Activated CD8-positive, alpha-beta T cell treated with anti-CD3 and anti-CD28 coated beads for 36 hours (primary cell): ENCODE data around the gene CLCNKA. TPM values are rescaled to one million over a fixed set of nuclear protein-coding genes. Genes with fewer than 3 reads are reported as not detected.

Experiments used
- ATAC-seq: fragments of 200-7000 bp; cut with Tn5 transposase; one replicate; pipeline ENCODE4 v1.10.0; 2021; ENCODE audit warnings: mild to moderate bottlenecking, moderate library complexity
- CTCF ChIA-PET: fragments of 350-600 bp; sonication (Branson Sonifier 250); formaldehyde crosslinking; loops from one replicate; lab custom pipeline; 2021; ENCODE audit warnings: antibody characterized with exemption; lab: Charles Lee
- POLR2A ChIA-PET: fragments of 350-600 bp; sonication (Branson Sonifier 250); formaldehyde crosslinking; loops from one replicate; lab custom pipeline; 2021; ENCODE audit warnings: antibody characterized with exemption; lab: Charles Lee
- DNase-seq: peaks from one replicate; pipeline ENCODE4 v3.0.0-alpha.2; 2020
- H3K27ac Mint-ChIP-seq: one replicate; pipeline ENCODE4 v1.8.0; 2021; ENCODE audit warnings: mild to moderate bottlenecking, mixed read lengths
- H3K27me3 Mint-ChIP-seq: one replicate; pipeline ENCODE4 v1.8.0; 2021; ENCODE audit warnings: mixed read lengths
- H3K36me3 Mint-ChIP-seq: one replicate; pipeline ENCODE4 v1.8.0; 2021; ENCODE audit warnings: low read depth, mixed read lengths
- H3K4me1 Mint-ChIP-seq: one replicate; pipeline ENCODE4 v1.8.0; 2021; ENCODE audit warnings: low read depth, mixed read lengths
- H3K4me3 Mint-ChIP-seq: one replicate; pipeline ENCODE4 v1.8.0; 2021; ENCODE audit warnings: mild to moderate bottlenecking, moderate library complexity, mixed read lengths
- H3K9me3 Mint-ChIP-seq: one replicate; pipeline ENCODE4 v1.8.0; 2021; ENCODE audit warnings: mixed read lengths
- CTCF ChIP-seq: fragments of 200-600 bp; IDR thresholded peaks from one replicate; pipeline ENCODE4 v1.8.0; 2022; ENCODE audit warnings: antibody characterized with exemption, mild to moderate bottlenecking
- intact Hi-C: fragments of 100-400 bp; cut with micrococcal nuclease; formaldehyde crosslinking; loops from one replicate; pipeline ENCODE4 v1.10.0; 2022
- total RNA-seq, 2 experiments: library from RNA; stranded (reverse); gene quantifications; one replicate each; pipeline ENCODE4 v1.2.3, GENCODE V29; 2021

The CLCNKA gene
- total RNA-seq, 2 experiments from 2014 or later: not detected

- H3K27me3 Mint-ChIP-seq: peaks cover 5% of the 10 kb centered on the region
- POLR2A ChIA-PET: no interaction called here
- CTCF ChIA-PET: interaction anchor here (0.6 to 2.4 kb wide), 28 partner anchors 9 to 218 kb away, joined by 3 to 29 read pairs (median 4); partner anchors contain the start of genes CLCNKA, HSPB7 and ZBTB17
- no peak for TF ChIP-seq CTCF
- peaks cover 16% of the 10 kb centered on the region for H3K4me1 Mint-ChIP-seq
- no peaks in the 10 kb centered on the region for H3K36me3 Mint-ChIP-seq
- no peaks in the 10 kb centered on the region for H3K9me3 Mint-ChIP-seq
- ATAC-seq (no peak), DNase-seq (no peak)
- H3K27ac Mint-ChIP-seq: no peak overlapping the region
- no peak overlapping the region for H3K4me3 Mint-ChIP-seq
- intact Hi-C loops: loop anchor here (5.0 kb wide), 1 partner anchor 48 kb away; no protein-coding TSS in a partner anchor
These were observed 12.2 kb upstream of the CLCNKA start for GRCh38 chr1:16009678-16010077.

- no peak for DNase-seq
- no peak overlapping the region for H3K27ac Mint-ChIP-seq
- no peak overlapping the region for H3K4me3 Mint-ChIP-seq
- peaks cover 18% of the 10 kb centered on the region for H3K4me1 Mint-ChIP-seq
- H3K9me3 Mint-ChIP-seq: no peaks in the 10 kb centered on the region
- no peaks in the 10 kb centered on the region for H3K36me3 Mint-ChIP-seq
- peaks cover 5% of the 10 kb centered on the region for H3K27me3 Mint-ChIP-seq
- POLR2A ChIA-PET: interaction anchor here (1.4 kb wide), 1 partner anchor 35 kb away, joined by 3 read pairs; no protein-coding TSS in a partner anchor
- CTCF ChIA-PET: interaction anchor here (0.9 to 2.4 kb wide), 10 partner anchors 7 to 219 kb away, joined by 3 to 29 read pairs (median 6); partner anchors contain the start of gene HSPB7
- ATAC-seq: no peak
- intact Hi-C loops: no loop called here
- no peak for TF ChIP-seq CTCF
These were observed 11.0 kb upstream of the CLCNKA start for GRCh38 chr1:16010837-16011236.

GRCh38 chr1:16011936-16012589 lies 9.8 kb upstream of the CLCNKA start:
- Mint-ChIP-seq H3K27ac (no peak overlapping the region), H3K27me3 (peaks cover 5% of the 10 kb centered on the region), H3K36me3 (no peaks in the 10 kb centered on the region), H3K9me3 (no peaks in the 10 kb centered on the region), H3K4me1 (peaks cover 13% of the 10 kb centered on the region), H3K4me3 (peak overlapping the region; percentile 40)
- ATAC-seq (no peak), DNase-seq (no peak)
- ChIA-PET POLR2A (interaction anchor here (1.4 kb wide), 1 partner anchor 33 kb away, joined by 3 read pairs; no protein-coding TSS in a partner anchor), CTCF (interaction anchor here (1.0 kb wide), 1 partner anchor 220 kb away, joined by 4 read pairs; no protein-coding TSS in a partner anchor)
- TF ChIP-seq CTCF: no peak
- intact Hi-C loops: no loop called here

- H3K4me1 Mint-ChIP-seq: peaks cover 12% of the 10 kb centered on the region
- CTCF ChIA-PET: interaction anchor here (1.0 kb wide), 1 partner anchor 221 kb away, joined by 4 read pairs; no protein-coding TSS in a partner anchor
- H3K9me3 Mint-ChIP-seq: no peaks in the 10 kb centered on the region
- peak; percentile 51 for ATAC-seq
- peak; percentile 68 for DNase-seq
- H3K27ac Mint-ChIP-seq: no peak overlapping the region
- peak overlapping the region; percentile 40 for H3K4me3 Mint-ChIP-seq
- no peak for TF ChIP-seq CTCF
- POLR2A ChIA-PET: no interaction called here
- peaks cover 5% of the 10 kb centered on the region for H3K27me3 Mint-ChIP-seq
- intact Hi-C loops: no loop called here
- no peaks in the 10 kb centered on the region for H3K36me3 Mint-ChIP-seq
These were observed 9.1 kb upstream of the CLCNKA start for GRCh38 chr1:16012590-16013219.
